Osteoblast (primary cell): ENCODE measurements around the gene CEP104. TPM values are rescaled to one million over a fixed set of nuclear protein-coding genes. Genes with fewer than 3 reads are reported as not detected.

ENCODE experiments used
- DNase-seq: peaks from one replicate; pipeline ENCODE4 v3.0.0; 2011; ENCODE audit warnings: low spot score, mixed read lengths; ENCODE audit not compliant: insufficient read length; ENCODE audit errors: missing footprints
- H2AFZ ChIP-seq: 2 replicates; pipeline ENCODE4 v1.6.0; 2011; ENCODE audit warnings: mild to moderate bottlenecking, low read length
- H3K27ac ChIP-seq: 2 replicates; pipeline ENCODE4 v1.5.1; 2011; ENCODE audit warnings: mild to moderate bottlenecking, low read depth, low read length, moderate library complexity
- H3K27me3 ChIP-seq: 2 replicates; pipeline ENCODE4 v1.6.0; 2012; ENCODE audit warnings: mild to moderate bottlenecking, control low read depth, inconsistent platforms, low read length, moderate library complexity; ENCODE audit not compliant: insufficient read depth
- H3K36me3 ChIP-seq: 2 replicates; pipeline ENCODE4 v1.5.1; 2011; ENCODE audit warnings: mild to moderate bottlenecking, low read length, control low read depth, moderate library complexity; ENCODE audit not compliant: insufficient read depth
- H3K4me1 ChIP-seq: 2 replicates; pipeline ENCODE4 v1.5.1; 2011; ENCODE audit warnings: mild to moderate bottlenecking, low read length, control low read depth, moderate library complexity; ENCODE audit not compliant: insufficient read depth
- H3K4me2 ChIP-seq: 2 replicates; pipeline ENCODE4 v1.6.0; 2011; ENCODE audit warnings: mild to moderate bottlenecking, low read length; ENCODE audit not compliant: insufficient read depth
- H3K4me3 ChIP-seq: fragments of 200-600 bp; sonication (generic); 3 replicates; pipeline ENCODE4 v1.5.1; 2012; ENCODE audit warnings: mild to moderate bottlenecking, low read length, inconsistent platforms; ENCODE audit not compliant: insufficient read depth
- H3K79me2 ChIP-seq: 2 replicates; pipeline ENCODE4 v1.6.0; 2012; ENCODE audit warnings: mild to moderate bottlenecking, low read length, control low read depth, inconsistent platforms; ENCODE audit not compliant: insufficient read depth
- H3K9me3 ChIP-seq: 2 replicates; pipeline ENCODE4 v1.5.1; 2011; ENCODE audit warnings: low read depth, low read length, control low read depth
- H4K20me1 ChIP-seq: 2 replicates; pipeline ENCODE4 v1.6.0; 2012; ENCODE audit warnings: mild to moderate bottlenecking, low read length, control low read depth; ENCODE audit not compliant: insufficient read depth
- total RNA-seq: library from RNA; depleted of rRNA; stranded (reverse); fragments of >200 nt; gene quantifications from 2 replicates; pipeline ENCODE4 v1.2.3, GENCODE V29; 2012
- TF ChIP-seq, protein P1 (sequence below): IDR thresholded peaks from 2 replicates; pipeline ENCODE4 v1.5.1; 2011; ENCODE audit warnings: mild to moderate bottlenecking, low read depth, low read length, moderate library complexity; ENCODE audit errors: extremely low read depth

Gene CEP104
- total RNA-seq, 1 donor, result 21.7 TPM

DNA sequence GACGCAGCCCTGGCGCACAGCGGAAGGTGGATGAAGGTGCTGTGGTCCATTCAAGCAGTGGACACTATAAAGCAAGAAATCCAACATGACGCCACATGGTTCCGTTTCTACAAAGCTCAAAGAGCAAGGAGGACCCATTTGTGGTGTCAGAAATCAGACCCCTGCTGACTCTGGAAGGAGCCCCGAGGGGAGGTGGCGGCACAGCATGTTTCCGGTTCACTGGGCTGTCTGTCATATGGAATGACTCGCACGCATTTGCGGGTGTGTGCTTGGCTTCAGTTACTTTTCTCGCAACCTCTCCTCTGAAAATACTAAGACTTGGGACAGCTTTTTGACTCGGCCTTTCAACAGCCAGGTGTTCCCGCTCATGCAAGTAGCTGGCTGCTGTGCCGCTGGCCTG lies 31.7 kb downstream of the CEP104 start:
- Histone ChIP-seq H3K27me3 (no peaks in the 10 kb centered on the region), H3K4me1 (no peaks in the 10 kb centered on the region), H4K20me1 (no peaks in the 10 kb centered on the region), H3K9me3 (no peaks in the 10 kb centered on the region), H3K36me3 (peaks cover 42% of the 10 kb centered on the region), H3K4me2 (no peak overlapping the region), H3K4me3 (no peak overlapping the region), H3K27ac (no peak overlapping the region), H2AFZ (no peak overlapping the region), H3K79me2 (no peaks in the 10 kb centered on the region)
- TF ChIP-seq, protein P1, sequence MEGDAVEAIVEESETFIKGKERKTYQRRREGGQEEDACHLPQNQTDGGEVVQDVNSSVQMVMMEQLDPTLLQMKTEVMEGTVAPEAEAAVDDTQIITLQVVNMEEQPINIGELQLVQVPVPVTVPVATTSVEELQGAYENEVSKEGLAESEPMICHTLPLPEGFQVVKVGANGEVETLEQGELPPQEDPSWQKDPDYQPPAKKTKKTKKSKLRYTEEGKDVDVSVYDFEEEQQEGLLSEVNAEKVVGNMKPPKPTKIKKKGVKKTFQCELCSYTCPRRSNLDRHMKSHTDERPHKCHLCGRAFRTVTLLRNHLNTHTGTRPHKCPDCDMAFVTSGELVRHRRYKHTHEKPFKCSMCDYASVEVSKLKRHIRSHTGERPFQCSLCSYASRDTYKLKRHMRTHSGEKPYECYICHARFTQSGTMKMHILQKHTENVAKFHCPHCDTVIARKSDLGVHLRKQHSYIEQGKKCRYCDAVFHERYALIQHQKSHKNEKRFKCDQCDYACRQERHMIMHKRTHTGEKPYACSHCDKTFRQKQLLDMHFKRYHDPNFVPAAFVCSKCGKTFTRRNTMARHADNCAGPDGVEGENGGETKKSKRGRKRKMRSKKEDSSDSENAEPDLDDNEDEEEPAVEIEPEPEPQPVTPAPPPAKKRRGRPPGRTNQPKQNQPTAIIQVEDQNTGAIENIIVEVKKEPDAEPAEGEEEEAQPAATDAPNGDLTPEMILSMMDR, result no peak
- DNase-seq, result no peak

DNA sequence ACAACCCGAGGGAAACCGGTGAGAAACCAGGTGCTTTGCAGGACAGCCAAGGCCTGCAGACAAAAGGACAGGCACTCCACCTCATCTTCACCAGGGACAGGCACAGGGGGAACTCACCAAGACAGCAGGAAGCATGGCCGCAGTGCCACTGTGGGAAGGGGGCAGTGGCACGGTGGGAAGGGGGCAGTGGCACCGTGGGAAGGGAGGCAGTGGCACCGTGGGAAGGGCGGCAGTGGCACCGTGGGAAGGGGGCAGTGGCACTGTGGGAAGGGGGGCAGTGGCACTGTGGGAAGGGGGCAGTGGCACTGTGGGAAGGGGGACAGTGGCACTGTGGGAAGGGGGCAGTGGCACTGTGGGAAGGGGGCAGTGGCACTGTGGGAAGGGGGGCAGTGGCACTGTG lies 32.4 kb downstream of the CEP104 start:
- no peaks in the 10 kb centered on the region for H3K4me1 ChIP-seq
- H3K36me3 ChIP-seq, result peaks cover 40% of the 10 kb centered on the region
- no peaks in the 10 kb centered on the region for H3K9me3 ChIP-seq
- H3K27me3 ChIP-seq, result no peaks in the 10 kb centered on the region
- no peak for DNase-seq
- H2AFZ ChIP-seq, result no peak overlapping the region
- no peak overlapping the region for H3K4me3 ChIP-seq
- H3K27ac ChIP-seq, result no peak overlapping the region
- no peaks in the 10 kb centered on the region for H3K79me2 ChIP-seq
- TF ChIP-seq, protein P1, result no peak
- no peak overlapping the region for H3K4me2 ChIP-seq
- no peaks in the 10 kb centered on the region for H4K20me1 ChIP-seq

DNA sequence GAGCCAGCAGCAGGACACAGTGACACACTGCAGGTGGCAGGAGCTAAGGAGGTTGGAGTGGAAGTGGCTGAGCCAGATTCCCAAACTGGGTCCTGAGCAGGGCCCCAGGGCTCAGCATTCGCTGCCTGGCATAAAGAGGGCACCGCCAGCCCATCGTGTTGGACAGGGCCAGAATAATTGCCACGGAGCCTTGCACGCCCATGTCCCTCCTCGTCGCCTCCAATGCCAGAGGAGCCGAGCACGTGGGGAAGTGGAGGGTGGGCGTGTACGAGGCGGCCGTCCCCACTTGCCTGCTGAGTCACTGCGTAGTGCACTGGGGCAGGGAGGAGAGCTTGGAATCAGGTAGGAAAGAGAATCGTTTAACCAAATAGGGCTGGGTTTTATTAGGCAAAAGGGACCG lies 34.6 kb downstream of the CEP104 start:
- no peak overlapping the region for H2AFZ ChIP-seq
- H3K79me2 ChIP-seq, result no peaks in the 10 kb centered on the region
- peaks cover 30% of the 10 kb centered on the region for H3K36me3 ChIP-seq
- DNase-seq, result no peak
- no peaks in the 10 kb centered on the region for H3K4me1 ChIP-seq
- H3K4me2 ChIP-seq, result no peak overlapping the region
- H3K4me3 ChIP-seq, result no peak overlapping the region
- H3K27me3 ChIP-seq, result no peaks in the 10 kb centered on the region
- H3K9me3 ChIP-seq, result no peaks in the 10 kb centered on the region
- no peak overlapping the region for H3K27ac ChIP-seq
- TF ChIP-seq, protein P1, result no peak
- H4K20me1 ChIP-seq, result no peaks in the 10 kb centered on the region

DNA sequence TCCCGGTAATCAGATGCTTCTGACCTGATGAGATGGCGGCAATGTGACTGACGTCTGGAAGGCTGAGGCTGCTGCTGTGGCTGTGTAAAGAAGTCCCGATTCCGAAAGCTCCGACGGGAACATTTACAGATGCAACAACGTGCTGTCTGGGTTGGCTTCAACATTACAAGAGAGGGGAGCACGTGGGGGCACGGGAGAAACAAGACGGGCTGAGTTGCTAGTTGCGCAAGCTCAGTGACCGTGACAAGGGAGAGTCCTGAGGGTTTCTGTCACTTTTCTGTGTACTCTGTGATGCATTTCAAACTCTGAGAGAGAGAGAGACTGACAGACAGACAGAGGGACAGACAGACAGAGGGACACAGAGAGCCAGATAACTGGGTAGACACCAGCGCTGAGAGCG lies 35.1 kb downstream of the CEP104 start:
- Histone ChIP-seq H3K27ac (no peak overlapping the region), H3K4me1 (no peaks in the 10 kb centered on the region), H3K27me3 (no peaks in the 10 kb centered on the region), H3K4me2 (no peak overlapping the region), H3K9me3 (no peaks in the 10 kb centered on the region), H3K79me2 (no peaks in the 10 kb centered on the region), H2AFZ (no peak overlapping the region), H4K20me1 (no peaks in the 10 kb centered on the region), H3K4me3 (no peak overlapping the region), H3K36me3 (peaks cover 30% of the 10 kb centered on the region)
- no peak for DNase-seq
- TF ChIP-seq, protein P1, result no peak
